Progenitor cell of endocrine pancreas (in vitro differentiated cells): ENCODE results near the gene CPXM1. TPM values are rescaled to one million over a fixed set of nuclear protein-coding genes. Genes with fewer than 3 reads are reported as not detected.

Experiments
- DNase-seq: peaks from one replicate; pipeline ENCODE4 v3.0.0; 2021; ENCODE audit warnings: low spot score; ENCODE audit not compliant: unreplicated experiment
- H3K27ac Mint-ChIP-seq: 2 replicates; pipeline ENCODE4 v1.8.0; 2021; ENCODE audit warnings: mild to moderate bottlenecking, moderate library complexity, mixed read lengths
- H3K27me3 Mint-ChIP-seq: 2 replicates; pipeline ENCODE4 v1.8.0; 2021; ENCODE audit warnings: mixed read lengths
- H3K36me3 Mint-ChIP-seq: 2 replicates; pipeline ENCODE4 v1.8.0; 2022; ENCODE audit warnings: mixed read lengths; ENCODE audit not compliant: insufficient read depth
- H3K4me1 Mint-ChIP-seq: 2 replicates; pipeline ENCODE4 v1.8.0; 2021; ENCODE audit warnings: low read depth, mixed read lengths
- H3K4me3 Mint-ChIP-seq: 2 replicates; pipeline ENCODE4 v1.8.0; 2021; ENCODE audit warnings: low read depth, mild to moderate bottlenecking, moderate library complexity, mixed read lengths
- H3K9me3 Mint-ChIP-seq: 2 replicates; pipeline ENCODE4 v1.8.0; 2021; ENCODE audit warnings: low read depth, mixed read lengths
- total RNA-seq: library from RNA; stranded (reverse); gene quantifications from 2 replicates; pipeline ENCODE4 v1.2.1, GENCODE V29; 2021
- TF ChIP-seq, protein P1 (sequence below): fragments of 200-600 bp; sonication (generic); IDR thresholded peaks from one replicate; pipeline ENCODE4 v1.5.0; 2021; ENCODE audit warnings: antibody characterized with exemption, mild to moderate bottlenecking; ENCODE audit not compliant: unreplicated experiment

The CPXM1 gene
- total RNA-seq, 1 donor from 2014 or later = 130 TPM

DNA sequence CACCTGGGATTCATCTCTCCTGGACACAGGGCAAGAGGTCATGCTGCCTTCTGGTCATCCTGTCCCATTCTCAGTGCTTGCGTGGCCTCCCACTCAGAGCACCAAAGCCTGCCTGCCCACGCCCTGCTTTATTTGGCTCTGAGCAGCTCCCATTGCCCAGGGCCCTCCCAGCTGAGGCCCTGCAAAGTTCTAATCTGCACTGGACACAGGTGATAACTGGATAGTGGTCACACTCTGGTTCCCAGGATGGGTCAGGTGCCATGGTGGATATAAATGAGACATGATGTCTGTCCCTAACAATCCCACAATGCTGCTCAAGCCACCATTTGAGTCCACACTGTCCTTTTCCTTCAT lies 39.5 kb downstream of the CPXM1 start:
- Mint-ChIP-seq H3K27me3 (peaks cover 31% of the 10 kb centered on the region), H3K9me3 (no peaks in the 10 kb centered on the region), H3K27ac (no peak overlapping the region), H3K36me3 (peaks cover under 1% of the 10 kb centered on the region), H3K4me1 (no peaks in the 10 kb centered on the region), H3K4me3 (no peak overlapping the region)
- TF ChIP-seq, protein P1, sequence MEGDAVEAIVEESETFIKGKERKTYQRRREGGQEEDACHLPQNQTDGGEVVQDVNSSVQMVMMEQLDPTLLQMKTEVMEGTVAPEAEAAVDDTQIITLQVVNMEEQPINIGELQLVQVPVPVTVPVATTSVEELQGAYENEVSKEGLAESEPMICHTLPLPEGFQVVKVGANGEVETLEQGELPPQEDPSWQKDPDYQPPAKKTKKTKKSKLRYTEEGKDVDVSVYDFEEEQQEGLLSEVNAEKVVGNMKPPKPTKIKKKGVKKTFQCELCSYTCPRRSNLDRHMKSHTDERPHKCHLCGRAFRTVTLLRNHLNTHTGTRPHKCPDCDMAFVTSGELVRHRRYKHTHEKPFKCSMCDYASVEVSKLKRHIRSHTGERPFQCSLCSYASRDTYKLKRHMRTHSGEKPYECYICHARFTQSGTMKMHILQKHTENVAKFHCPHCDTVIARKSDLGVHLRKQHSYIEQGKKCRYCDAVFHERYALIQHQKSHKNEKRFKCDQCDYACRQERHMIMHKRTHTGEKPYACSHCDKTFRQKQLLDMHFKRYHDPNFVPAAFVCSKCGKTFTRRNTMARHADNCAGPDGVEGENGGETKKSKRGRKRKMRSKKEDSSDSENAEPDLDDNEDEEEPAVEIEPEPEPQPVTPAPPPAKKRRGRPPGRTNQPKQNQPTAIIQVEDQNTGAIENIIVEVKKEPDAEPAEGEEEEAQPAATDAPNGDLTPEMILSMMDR = no peak
- no peak for DNase-seq

DNA sequence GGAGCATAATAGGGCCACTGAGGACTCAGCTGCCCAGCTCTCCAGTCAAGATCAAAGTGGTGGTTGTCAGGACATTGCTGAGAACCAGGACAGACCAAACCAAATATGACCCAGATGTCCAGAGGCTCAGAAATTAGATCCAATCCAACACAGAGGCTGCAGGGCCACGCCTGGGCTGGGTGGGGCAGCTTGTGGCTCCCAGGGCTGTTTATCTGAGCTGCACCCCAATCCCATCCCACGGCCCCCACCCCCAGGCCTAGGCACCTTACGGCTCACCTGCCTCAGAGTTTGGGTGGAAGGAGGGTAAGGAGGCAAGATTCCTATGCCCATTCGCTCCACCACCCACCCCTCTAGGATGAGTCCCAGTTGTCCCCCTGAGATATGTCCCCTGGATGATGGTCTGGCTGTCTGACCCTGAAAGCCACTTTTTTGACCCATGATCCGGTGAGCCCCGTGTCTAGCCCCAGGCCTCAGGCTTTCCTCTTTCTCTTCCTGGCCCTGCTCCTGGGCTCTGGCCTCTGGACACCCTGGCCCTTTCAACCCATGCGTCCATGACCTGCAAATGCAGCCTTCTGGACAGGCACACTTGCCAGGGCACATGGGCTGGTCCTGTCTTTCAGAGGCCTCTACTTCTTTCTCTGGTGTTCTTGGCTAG lies 40.0 kb downstream of the CPXM1 start:
- DNase-seq = no peak
- TF ChIP-seq, protein P1 = no peak
- Mint-ChIP-seq H3K27ac (no peak overlapping the region), H3K4me3 (no peak overlapping the region), H3K4me1 (no peaks in the 10 kb centered on the region), H3K36me3 (peaks cover 2% of the 10 kb centered on the region), H3K27me3 (peaks cover 33% of the 10 kb centered on the region), H3K9me3 (no peaks in the 10 kb centered on the region)

DNA sequence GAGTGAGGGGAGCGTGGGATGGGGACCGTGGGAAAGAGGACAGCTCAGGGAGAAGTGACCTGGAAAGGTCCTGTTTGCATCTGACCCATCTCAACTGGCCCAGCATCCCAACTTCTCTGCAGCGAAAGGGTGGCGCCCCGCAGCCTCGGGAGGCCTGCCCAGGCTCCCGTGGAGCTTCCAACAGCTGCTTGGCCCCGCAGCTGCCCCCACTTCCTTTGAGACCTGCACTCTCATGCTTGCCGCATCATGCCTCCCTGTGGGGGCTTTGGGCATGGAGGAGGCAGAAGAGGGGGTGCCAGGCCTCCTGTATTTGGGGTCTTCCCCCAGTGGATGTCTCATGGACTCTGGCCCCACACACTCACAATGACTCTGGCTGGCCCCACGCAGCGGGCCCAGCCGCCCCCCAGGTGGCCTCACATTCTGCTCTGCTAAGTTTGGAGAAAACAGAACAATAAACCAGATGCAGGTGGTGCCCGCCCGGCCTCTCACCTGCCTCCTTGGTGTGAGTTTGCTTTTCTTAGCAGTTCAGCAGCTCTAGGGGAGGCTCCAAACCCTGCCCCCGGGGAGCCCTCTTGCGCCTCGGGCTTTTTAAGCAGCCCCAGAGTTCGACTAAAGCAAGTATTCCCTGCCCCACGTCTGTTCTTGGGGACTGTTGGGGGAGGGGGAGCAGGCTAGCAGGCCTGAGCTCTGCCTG lies 40.7 kb downstream of the CPXM1 start:
- TF ChIP-seq, protein P1 = no peak

DNA sequence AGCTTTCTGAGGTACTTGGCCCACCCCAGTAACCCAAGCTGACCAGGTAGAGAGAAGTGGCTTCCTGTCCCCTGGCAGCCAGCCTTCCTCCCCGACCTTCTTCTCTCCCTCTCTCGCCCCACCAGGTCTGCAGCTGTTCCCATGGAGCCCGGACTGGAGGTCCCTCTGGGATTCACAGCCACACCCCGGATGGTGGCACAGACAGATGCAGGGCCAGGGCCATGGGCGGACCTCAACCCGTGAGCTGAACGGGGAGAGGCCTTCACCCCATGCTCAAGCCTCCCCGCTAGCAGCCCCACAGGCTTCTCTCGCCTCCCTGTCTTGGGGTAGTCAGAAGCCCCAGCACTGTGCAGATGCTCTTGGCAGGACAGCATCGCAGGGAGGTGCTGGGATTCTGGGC lies 41.3 kb downstream of the CPXM1 start:
- Mint-ChIP-seq H3K36me3 (peaks cover 2% of the 10 kb centered on the region), H3K4me1 (no peaks in the 10 kb centered on the region), H3K4me3 (no peak overlapping the region), H3K9me3 (no peaks in the 10 kb centered on the region), H3K27me3 (peaks cover 42% of the 10 kb centered on the region), H3K27ac (no peak overlapping the region)
- DNase-seq = no peak
- TF ChIP-seq, protein P1 = no peak

More for the DNA sequence above, 40.7 kb downstream of the CPXM1 start:
- peaks cover 37% of the 10 kb centered on the region for H3K27me3 Mint-ChIP-seq
- no peak overlapping the region for H3K27ac Mint-ChIP-seq
- H3K9me3 Mint-ChIP-seq = no peaks in the 10 kb centered on the region
- no peaks in the 10 kb centered on the region for H3K4me1 Mint-ChIP-seq
- peaks cover 2% of the 10 kb centered on the region for H3K36me3 Mint-ChIP-seq
- DNase-seq = no peak
- no peak overlapping the region for H3K4me3 Mint-ChIP-seq

DNA sequence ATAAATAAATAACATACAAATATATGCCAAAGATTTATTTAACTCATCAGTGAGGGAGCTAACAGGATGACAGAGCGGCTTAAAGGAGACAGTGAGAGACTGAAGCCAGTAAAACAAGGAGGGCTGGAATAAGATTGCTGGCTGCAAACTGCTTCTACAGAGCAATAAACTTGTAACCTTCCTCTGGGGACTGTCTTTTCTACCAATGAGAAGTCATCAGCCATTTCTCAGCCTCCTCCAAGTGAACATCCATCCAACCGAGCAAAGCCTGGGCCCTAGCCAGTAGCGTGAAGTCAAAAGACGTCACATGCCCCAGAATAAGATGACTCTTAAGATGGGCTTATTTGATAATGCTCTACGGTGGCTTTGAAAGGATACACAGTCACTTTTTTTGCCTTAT lies 42.5 kb downstream of the CPXM1 start:
- Mint-ChIP-seq H3K9me3 (no peaks in the 10 kb centered on the region), H3K4me3 (no peak overlapping the region), H3K27me3 (peaks cover 43% of the 10 kb centered on the region), H3K27ac (no peak overlapping the region), H3K36me3 (peaks cover 2% of the 10 kb centered on the region), H3K4me1 (peaks cover 2% of the 10 kb centered on the region)
- TF ChIP-seq, protein P1 = no peak
- no peak for DNase-seq
